HG03066 (cell line): Measurements from ENCODE around the gene PPP1CB.
A peak's percentile ranks its signal among the peaks of the same experiment; 100 is the strongest.
"Not testable (repeated sequence)": the region's sequence is repeated elsewhere in the genome, so short reads cannot be mapped to it uniquely, and the experiment has no call there.

Experiments used
- ATAC-seq: cut with Tn5 transposase; IDR thresholded peaks from one replicate; pipeline ENCODE4 v1.9.1; 2021; ENCODE audit warnings: low read depth; ENCODE audit not compliant: unreplicated experiment

Gene PPP1CB

DNA sequence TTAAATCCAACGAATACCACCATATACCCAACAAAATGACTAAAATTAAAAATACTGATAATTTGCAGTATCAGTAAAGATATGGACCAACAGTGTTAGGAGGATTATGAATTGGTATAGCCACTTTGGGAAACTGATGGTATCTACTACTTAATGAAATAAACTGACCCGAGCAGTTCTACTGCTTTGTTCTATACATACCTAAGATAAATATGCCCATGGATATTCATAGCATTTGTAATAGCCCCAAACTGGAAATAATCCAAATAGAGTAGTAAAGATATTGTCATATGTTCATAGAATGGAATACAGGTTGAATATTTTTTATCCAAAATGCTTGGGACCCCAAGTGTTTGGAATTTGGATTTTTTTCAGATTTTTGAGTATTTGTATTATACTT is 20.7 kb downstream of the PPP1CB start:
- ATAC-seq, result no peak

DNA sequence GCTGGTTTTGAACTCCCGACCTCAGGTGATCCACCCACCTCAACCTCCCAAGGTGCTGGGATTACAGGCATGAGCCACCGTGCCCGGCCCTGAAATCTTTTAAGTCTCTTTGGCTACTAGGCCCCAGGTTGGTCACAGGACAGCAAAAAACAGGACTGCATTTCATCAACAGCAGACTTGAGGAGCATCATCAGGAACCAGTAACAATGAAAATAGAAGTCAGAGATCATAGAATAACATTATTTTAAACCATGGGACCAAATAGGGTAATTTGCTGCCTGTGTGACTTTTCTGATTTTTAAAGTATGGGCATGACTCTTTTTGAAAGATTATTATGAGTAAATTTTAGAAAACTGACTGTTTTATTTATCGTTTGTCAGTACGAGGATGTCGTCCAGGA is 24.8 kb downstream of the PPP1CB start:
- ATAC-seq, result no peak

DNA sequence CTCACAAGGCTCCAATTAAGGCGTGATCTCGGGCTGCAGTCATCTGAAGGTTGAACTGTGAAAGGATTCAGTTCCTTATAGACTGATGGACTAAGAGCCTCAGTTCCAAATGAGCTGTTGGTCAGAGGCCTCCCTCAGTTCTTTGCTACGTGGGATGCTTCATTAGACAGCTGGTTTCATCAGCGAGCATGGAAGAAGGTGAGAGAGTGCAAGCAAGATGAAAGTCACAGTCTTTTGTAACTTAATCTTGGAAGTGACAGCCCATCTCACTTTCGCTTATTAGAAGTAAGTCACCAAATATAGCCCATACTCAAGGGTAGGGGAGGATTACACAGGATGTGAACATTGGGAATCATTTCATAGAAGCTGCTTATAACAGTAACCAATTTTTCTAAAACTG is 26.8 kb downstream of the PPP1CB start:
- ATAC-seq, result no peak

DNA sequence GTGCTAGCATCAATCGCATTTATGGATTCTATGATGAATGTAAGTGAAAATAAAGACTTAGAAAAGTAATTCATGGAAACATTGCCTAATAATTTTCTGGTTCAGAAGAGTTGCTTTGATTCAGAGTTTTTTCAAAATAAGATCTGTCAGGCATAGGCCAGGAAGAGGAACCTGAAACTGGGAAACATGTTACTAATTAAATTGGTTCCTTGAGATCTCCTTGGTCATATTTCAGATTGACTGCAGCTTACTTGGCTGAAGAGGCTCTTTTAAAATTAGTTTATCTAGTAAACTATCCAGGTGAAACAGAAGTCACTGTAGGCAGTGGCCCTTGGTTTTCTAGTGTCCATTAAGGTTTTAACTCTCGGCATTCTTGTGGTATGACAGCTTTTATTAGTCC is 27.4 kb downstream of the PPP1CB start:
- ATAC-seq, result no peak

DNA sequence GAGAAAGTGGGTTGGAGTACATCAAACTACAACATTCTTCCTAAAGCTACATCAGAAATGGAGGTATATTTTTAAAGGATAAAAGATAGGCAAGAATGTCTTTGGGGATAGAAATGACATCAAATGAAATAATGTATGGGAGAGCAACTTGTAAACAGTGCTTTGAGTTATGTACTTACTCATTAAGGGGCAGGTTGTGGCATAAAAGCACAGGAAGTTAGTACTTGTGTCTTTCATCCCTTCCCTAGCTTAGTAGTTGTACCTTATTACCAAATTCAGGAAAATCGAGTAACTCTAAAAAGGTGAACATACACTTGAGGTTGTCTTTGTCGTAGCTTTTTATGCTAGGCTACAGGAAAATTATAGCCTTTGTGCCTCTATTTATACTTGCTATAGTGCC is 28.9 kb downstream of the PPP1CB start:
- ATAC-seq, result no peak

DNA sequence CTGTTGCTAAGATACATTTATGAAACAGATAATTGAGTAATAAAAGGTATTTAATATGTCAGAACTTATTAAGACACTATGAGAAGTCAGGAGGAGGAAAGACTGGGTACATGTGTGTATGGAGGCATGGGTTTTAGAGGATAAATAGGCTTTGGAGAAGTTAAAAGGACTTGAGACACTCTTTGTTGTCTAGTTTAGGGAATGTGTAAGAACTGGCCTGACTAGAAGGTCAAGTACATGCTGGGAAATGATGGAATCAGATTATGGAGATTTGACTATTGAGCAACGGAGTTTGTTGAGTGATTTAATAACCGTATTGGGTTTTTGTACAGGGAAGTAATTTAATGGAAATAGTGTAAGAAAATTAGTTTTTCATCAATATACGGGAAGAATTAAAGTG is 30.8 kb downstream of the PPP1CB start:
- no peak for ATAC-seq

DNA sequence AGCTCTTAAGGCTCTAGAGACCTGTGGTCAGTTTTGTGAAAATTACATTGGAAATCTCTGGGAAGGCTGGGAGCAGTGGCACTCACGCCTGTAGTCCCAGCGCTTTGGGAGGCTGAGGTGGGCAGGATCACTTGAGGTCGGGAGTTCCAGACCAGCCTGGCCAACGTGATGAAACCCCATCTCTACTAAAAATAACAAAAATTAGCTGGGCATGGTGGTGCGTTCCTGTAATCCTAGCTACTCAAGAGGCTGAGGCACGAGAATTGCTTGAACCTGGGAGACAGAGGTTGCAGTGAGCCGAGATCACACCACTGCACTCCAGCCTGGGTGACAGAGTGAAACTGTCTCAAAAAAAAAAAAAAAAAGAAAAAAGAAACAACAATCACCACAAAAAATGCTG is 32.9 kb downstream of the PPP1CB start:
- ATAC-seq, result not testable (repeated sequence)

DNA sequence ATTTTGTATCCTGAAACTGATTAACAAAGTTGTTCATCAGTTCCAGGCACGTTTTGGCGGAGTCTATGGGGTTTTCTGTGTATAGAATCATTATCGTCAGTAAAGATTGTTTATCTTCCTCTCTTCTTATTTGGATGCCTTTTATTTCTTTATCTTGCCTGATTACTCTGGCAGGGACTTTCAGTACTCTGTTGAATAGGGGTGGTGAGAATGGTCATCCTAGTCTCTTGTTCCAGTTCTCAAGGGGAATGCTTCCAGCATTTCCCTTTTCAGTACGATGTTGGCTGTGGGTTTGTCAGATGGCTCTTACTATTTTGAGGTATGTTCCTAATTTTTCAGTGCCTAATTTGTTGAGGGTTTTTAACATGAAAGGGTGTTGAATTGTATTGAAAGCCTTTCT is 45.0 kb downstream of the PPP1CB start:
- ATAC-seq, result no peak

DNA sequence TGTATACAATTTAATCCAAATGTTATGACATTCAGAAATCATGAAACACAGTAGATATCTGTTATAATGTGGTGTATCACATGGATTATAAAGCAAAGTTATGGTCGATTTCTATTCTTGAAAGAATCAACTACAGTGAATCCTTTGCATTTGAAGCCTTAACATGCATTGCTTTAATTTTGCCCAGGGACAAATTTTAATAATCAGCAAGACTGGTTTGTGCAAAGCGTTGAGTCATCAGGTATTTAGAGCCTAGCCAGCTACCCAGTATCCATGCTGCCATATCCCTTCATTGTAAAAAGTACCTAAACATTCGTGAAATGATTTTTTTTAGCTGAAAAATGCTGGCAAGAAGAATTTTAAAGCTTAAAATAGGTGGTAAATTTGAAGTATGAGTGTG is 50.1 kb downstream of the PPP1CB start:
- no peak for ATAC-seq

DNA sequence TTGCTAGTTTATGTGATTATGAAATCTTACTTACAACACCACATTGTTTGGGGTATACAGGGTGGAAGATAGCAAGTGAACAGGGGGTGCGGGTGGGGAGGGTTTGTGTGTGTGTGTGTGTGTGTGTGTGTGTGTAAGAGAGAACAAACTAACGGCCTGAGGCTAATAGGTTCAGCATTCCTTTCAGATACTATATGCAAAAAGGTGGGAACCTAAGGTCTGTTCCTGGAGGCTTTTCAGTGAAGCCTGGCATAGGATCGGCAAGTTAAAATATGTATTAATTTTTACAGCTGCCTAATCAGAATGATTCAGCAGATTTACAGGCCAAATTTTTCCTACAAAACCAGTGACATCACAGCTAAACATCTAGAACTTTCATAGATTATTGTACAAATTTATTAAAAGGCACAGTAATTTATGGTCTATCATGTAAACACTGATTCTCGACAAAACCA is 51.4 kb downstream of the PPP1CB start:
- ATAC-seq, result no peak

DNA sequence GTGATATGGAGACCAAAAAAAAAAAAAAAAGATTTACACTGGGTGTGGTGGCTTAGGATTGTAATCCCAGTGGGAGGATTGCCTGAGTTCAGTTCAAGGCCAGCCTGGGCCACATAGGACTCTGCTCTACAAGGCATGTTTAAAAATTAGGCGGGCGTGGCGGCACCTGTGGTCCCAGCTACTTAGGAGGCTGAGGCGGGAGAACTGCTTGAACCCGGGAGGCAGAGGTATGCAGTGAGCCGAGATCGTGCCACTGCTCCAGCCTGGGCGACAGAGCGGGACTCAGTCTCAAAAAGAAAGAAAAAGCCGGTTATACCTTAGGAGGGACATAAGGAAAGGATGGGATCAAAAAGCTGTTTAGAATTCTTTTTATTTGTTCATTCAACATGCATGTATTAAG is 58.3 kb downstream of the PPP1CB start:
- no peak for ATAC-seq

DNA sequence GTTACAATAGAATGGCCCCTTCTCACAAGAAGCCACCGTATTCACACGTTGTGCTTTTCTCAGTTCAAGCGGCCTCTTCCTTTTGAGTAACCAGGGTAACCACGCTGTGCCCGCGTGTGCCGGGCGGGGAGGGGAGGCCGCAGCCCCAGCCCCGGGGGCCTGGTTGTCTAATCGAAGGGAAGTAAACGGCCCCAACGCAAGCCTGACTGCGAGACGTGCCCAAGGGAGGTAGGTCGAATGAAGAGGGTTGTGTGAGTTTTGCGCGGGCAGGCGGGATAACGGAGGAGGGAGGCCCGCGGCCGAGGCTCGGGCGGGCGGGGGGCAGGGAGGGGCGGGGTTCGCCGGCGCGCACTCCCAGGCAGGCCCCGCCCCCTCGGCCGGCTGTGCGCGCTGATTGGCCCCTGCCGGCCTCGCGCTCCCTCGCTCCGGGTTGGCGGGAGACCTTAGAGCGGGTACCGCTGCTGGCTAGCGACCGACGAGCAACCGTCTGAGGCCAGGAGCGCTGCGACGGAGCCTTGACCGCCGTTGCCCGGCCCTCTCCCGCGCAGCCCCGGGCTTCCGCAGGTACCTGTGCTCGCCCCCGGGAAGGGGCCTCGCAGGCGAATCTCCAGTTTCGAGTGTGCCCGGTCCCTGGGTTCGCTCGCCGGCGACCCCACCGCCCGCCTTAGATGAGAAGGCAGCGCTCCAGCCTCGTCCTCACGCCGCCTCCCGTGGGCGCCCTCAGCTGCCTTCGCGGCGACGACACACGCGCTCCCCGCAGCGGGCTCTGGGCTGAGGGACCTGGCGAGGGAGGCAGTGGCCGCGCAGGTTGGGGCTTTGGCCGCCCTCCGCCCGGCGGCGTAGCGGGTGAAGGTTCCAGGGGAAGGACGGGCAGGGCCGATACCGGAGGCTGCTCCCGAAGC is 59.0 kb downstream of the PPP1CB start, which contains the start of gene SPDYA:
TSS of gene SPDYA (plus strand) at position 451 of the 902 bp plus-strand sequence. CDS start 5,181 bp downstream, outside the sequence.
- ATAC-seq, result peak; percentile 76

DNA sequence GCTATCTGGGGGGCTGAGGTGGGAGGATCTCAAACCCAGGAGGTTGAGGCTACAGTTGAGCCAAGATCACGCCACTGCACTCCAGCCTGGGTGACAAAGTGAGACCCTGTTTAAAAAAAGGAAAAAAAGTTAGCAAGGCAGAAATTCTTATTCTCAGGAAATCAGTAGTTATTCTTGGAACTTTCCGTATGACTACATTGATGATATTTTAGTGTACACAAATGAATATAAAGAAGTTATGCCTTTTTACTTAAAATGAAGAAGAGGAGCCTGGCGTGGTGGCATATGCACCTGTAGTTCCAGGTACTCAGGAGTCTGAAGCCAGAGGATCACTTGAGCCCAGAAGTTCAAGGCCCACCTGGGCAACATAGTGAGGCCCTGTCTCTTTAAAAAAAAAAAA is 66.4 kb downstream of the PPP1CB start:
- ATAC-seq, result no peak

DNA sequence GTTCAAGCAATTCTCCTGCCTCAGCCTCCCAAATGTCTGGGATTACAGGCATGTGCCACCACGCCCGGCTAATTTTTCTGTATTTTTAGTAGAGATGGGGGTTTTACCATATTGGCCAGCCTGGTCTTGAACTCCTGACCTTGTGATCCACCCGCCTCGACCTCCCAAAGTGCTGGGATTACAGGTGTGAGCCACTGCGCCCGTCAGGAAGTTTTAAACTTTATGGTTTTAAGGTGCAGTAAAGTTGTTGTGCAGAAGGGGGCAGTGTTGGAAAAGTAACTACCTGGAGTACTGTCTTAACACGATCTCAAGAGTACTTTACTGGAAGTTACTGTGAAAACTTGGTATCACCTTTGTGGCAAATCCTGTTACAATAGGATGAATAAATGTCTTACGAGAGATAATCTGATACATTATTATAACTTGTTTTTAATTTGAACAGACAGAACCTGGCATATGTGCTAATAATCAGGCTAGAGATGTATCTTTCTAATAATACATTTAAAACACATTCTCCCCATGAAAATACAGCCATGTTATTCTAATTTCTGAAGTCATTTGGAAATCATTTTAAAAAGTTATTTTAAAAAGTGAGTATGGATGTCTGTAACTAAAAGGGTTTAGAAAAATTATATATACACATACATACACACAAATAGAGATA is 69.8 kb downstream of the PPP1CB start:
- peak; percentile 54 for ATAC-seq

DNA sequence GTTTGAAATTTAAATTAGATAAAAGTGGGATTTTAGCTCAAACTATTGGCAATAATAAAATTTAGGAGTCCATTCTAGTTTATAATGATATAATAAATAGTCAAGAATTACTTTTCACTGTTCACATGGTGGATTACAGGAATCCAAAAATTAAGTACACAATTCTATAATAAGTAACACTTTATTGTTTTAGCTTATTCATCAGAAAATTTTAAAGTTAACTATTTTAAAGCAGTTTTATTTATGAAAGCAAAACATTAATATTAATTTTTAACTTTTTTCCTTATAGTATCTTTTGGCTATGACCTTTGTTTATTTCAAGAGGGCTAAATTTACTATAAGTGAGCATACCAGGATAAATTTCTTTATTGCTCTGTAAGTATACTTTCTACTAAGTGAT is 70.4 kb downstream of the PPP1CB start:
- ATAC-seq, result no peak

DNA sequence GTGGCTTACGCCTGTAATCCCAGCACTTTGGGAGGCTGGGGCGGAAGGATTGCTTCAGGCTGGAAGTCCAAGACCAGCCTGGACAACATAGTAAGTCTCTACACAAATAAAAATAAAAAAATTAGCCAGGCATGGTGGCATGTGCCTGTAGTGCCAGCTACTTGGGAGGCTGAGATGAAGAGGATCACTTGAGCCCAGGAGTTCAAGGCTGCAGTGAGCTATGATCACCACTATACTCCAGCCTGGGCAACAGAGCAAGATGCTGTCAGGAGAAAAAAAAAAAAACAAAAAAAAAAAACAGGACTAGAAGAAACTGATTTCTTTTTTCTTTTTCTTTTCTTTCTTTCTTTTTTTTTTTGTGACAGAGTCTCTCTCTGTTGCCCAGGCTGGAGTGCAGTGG is 72.6 kb downstream of the PPP1CB start:
- no peak for ATAC-seq

DNA sequence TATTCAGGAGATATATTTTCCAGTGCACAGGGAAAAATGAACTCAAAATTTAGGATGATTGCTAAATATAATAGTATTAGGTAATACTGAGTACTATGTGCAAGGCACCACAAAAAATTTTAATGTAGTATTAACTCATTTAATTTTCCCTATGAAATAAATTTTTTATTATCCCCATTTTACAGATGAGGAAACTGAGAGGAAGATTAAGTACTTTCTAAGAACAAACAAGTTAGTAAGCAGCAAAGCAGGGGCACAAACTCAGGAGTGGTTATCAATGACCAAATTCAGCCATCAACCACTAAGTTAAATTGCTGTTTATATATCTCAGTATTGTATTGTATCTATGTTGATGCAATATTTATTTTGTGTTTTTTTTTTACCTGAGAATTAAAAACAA is 73.2 kb downstream of the PPP1CB start:
- no peak for ATAC-seq

DNA sequence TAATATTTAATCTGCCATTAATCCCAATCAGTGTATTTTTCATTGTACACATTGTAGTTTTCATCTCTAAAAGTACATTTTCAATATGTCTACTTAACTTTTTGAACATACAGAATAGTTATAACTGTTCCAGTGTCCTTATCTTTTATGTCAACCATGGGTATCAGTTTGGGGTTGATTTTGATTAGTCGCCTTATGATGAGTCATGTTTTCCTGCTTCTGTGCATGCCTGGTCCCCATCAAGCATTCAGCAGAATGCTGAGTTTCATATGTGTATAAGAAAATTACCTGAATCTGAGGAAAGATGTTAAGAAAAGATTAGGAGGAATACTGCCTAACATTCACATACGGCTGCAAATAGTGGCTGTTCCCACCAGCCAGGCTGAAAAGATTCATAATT is 76.8 kb downstream of the PPP1CB start:
- ATAC-seq, result no peak

DNA sequence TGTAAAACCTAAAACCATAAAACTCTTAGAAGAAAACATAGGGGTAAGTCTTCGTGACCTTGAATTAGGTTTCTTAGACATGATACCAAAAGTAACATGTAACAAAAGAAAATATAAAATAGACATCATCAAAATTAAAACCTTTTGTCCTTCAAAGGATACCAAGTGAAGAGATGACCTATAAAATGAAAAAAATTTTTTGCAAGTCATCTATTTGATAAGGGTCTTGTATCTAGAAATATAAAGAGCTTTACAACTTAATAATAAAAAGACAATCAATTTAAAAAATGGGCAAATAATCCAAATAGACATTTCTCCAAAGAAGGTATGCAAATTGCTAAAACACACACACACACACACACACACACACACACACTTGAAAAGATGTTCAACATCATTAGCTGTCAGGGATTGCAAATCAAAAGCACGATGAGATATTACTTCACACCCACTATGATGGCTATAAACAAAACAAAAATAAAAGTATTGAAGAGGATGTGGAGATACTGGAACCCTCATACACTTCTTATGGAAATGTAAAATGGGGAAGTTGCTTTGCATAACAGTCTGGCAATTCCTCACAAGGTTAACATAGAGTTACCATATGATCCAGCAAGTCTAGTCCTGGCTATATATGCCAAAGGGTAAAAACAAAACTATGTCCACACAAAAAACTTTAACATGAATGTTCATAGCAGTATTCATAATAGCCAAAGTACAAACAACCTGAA is 82.3 kb downstream of the PPP1CB start:
- no peak for ATAC-seq

DNA sequence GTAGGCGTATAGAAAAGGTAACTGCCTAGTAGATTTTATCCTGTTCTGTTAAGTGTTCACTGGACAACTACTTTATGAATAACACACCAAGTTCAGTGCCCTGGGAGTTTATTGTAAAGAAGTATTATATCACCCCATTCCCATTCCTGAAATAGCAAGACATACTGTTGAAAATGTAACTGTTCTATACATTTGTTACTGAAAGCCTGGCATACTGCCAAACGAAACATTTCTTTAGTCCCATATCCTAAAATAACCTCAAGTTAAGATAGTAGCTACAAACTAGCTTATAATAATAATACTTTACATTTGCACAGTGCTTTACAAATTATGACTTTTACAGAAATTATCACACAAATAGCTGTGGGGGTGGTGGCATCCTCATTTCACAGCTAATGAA is 84.2 kb downstream of the PPP1CB start:
- ATAC-seq, result no peak

DNA sequence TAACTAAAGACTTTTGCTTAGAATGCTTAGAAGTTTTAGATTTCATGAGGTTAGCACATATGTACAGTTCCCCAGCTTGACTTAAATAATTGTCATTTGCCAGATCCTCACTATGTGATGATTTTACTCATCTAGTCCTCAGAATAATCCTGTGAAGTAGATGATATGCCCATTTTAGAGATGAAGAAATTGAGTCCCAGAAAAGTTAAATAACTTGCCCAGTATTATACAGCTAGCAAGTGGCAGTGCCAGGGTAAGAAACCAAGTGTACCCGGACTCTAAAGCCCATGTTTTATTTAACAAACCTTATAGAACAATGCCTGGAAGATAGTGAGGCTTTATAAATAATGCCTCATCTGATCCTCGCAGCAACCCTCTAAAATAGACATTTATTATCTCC is 87.3 kb downstream of the PPP1CB start:
- no peak for ATAC-seq
